ENCODE data around the gene WDR35.

Gene WDR35

GRCh38 chr2:19955544-19956422 lies 34.1 kb downstream of the WDR35 start:
- H3K27ac ChIP-seq, result no peak overlapping the region
- TF ChIP-seq CTCF (conservative IDR thresholded peaks at IDR 0.05) (peak; percentile 95), ZFX (IDR thresholded peaks at IDR 0.05) (no peak)

GRCh38 chr2:19949071-19949470 lies 40.8 kb downstream of the WDR35 start:
- H3K27ac ChIP-seq, result no peak overlapping the region
- TF ChIP-seq ZFX (IDR thresholded peaks at IDR 0.05) (no peak), CTCF (conservative IDR thresholded peaks at IDR 0.05) (no peak)

GRCh38 chr2:19947184-19947940 lies 42.5 kb downstream of the WDR35 start:
- TF ChIP-seq ZFX (IDR thresholded peaks at IDR 0.05), result no peak
- no peak for TF ChIP-seq CTCF (conservative IDR thresholded peaks at IDR 0.05)
- H3K27ac ChIP-seq, result no peak overlapping the region

GRCh38 chr2:19944205-19944845 lies 45.6 kb downstream of the WDR35 start:
- no peak overlapping the region for H3K27ac ChIP-seq
- no peak for TF ChIP-seq CTCF (conservative IDR thresholded peaks at IDR 0.05)

- no peak overlapping the region for H3K27ac ChIP-seq
- TF ChIP-seq ZFX (IDR thresholded peaks at IDR 0.05) (no peak), CTCF (conservative IDR thresholded peaks at IDR 0.05) (no peak)
Measured at GRCh38 chr2:19943189-19943588, 46.7 kb downstream of the WDR35 start.

- TF ChIP-seq CTCF (conservative IDR thresholded peaks at IDR 0.05), result no peak
- no peak for TF ChIP-seq ZFX (IDR thresholded peaks at IDR 0.05)
- H3K27ac ChIP-seq, result no peak overlapping the region
Measured at GRCh38 chr2:19942199-19942598, 47.7 kb downstream of the WDR35 start.

- TF ChIP-seq CTCF (conservative IDR thresholded peaks at IDR 0.05) (no peak), ZFX (IDR thresholded peaks at IDR 0.05) (no peak)
Measured at GRCh38 chr2:19937004-19937403, 52.9 kb downstream of the WDR35 start.

More at GRCh38 chr2:19937004-19937403, 52.9 kb downstream of the WDR35 start:
- H3K27ac ChIP-seq, result no peak overlapping the region

Measured in C4-2B (cell line).